Amygdala (tissue), 56 donors: ENCODE results near the gene PLA2G2C.

ENCODE experiments used
- DNase-seq, 56 donors: peaks; one replicate each; lab custom pipeline; 2025; lab: John Stamatoyannopoulos, UW

Gene PLA2G2C

GRCh38 chr1:20187103-20187812 lies 940 bp upstream of the PLA2G2C start:
- DNase-seq = peak in 21 of 56 donors; percentile 7 to 74 (median 46)

DNA sequence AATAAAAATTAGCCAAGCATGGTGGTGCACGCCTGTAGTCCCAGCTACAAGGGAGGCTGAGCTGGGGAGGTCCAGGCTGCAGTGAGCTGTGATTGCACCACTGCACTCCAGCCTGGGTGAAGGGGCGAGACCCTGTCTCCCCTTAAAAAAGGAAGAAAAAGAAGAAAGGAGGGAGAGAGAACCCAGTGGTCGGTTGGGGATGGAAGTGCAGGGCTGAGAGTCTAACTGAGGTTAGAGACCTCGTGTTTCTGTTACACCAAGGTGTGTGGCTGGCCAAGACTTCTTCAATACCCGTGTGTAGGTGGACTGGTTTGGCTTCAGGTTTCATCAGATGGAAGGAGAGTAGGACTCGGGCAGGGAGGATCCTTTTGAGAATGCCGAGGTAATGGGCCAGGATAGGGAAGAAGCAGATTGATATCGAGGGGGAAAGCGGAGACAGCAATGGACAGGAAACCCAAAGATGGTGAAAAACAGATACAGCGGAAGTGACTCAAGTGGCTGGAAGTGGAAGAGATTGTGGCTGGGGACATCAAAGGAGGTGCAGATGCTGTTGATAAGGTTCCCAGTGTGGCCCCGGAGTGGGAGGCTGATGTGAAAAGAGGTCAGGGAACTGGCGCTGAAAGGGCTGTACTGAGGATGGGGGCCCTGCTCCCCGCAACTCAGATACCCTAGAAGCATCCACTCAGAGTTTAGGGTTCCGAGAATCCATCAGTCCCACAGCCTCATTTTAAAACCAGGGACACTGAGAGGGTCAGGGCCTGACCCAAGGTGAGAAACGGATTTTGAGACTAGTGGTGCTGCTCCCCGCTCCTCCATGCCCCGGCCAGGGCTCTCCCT lies 1.1 kb downstream of the PLA2G2C start:
- DNase-seq = no peak

- DNase-seq = no peak
These were observed 1.8 kb downstream of the PLA2G2C start for GRCh38 chr1:20184481-20184900.

DNA sequence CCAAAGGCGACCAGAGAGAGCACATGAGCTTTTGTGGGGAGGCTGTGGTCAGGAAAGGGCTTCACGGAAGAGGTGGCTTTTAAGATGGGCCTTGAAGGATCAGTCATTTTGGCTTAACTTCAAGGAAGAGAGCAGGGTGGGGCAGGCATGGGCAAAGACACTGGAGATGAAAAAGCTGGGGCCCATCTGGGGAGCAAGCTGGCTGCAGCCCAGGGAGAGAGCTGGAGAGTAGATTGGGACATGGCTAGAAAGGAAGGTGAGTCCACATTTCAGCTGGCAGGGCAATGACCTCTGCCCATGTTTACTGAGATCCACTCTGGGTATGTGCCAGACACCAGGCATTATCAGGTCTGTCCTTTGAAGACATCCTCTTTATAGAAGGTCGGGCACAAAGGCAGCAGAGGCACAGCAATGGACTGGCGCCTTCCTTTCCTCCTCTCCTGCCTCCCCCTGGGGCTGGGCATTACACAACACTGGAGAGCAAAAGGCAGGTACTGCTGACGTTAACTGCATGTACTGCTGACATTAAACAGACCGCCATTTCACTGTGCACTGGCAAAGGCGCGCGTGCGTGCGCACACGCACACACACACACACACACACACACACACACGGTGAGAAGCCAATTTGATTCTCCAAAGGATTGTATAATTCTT lies 2.6 kb downstream of the PLA2G2C start:
- DNase-seq = no peak

- DNase-seq = no peak
These were observed 3.3 kb downstream of the PLA2G2C start for GRCh38 chr1:20183035-20183434.

GRCh38 chr1:20182415-20182814 lies 3.9 kb downstream of the PLA2G2C start:
- no peak for DNase-seq

- DNase-seq = no peak
These were observed 5.5 kb downstream of the PLA2G2C start for GRCh38 chr1:20180844-20181207.

DNA sequence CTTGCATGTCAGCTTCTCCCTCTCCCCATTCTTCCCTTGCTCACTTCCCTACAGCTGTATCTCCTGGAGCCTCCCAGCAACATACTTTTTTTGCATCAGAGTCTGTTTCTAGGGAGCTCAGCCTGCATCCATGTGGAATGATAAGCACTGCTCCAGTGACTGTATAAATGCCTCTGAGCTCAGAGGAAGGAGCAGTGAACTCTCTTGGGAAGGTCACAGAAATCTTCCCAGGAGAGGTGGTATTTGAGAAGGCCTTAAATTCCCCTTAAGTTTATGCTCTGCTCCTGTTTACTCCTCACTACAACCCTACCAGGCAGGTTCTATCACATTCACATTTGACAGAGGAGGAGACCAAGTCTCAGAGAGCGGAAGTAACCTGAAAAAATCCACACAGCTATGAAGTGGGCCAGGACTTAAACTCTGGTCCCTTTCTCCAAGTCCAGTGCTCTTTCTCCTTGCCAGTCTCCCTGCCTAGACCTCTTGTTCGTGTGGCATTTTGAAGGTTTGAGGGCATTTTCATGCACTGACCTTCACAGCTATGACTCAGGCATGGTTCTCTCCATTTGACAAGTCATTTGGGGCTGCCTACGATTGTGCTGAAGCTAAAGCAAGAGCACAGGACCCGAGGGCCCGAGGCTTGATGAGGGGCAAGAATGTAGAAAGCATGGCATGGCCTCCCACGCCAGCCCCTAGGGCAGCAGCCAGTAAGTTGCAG lies 6.0 kb downstream of the PLA2G2C start:
- DNase-seq = no peak

DNA sequence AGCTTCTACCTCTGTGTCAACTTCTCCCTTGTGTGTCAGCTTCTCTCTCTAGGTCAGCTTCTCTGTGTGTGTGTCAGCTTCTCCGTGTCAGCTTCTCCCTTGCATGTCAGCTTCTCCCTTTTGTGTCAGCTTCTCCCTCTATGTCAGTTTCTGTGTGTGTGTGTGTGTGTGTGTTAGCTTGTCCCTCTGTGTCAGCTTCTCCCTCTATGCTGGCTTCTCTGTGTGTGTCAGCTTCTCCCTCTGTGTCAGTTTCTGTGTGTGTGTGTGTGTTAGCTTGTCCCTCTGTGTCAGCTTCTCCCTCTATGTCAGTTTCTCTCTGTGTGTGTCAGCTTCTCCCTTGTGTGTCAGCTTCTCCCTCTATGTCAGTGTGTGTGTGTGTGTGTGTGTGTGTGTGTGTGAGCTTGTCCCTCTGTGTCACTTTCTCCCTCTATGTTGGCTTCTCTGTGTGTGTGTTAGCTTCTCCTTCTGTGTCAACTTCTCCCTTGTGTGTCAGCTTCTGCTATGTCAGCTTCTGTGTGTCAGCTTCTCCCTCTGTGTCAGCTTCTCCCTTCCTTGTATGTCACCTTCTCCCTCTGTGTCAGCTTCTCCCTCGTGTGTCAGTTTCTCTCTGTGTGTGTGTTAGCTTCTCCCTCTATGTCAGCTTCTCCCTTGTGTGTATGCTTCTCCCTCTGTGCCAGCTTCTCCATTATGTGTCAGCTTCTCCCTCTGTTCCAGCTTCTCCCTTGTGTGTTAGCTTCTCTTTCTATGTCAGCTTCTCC lies 6.8 kb downstream of the PLA2G2C start:
- DNase-seq = no peak

- DNase-seq = peak in 3 of 56 donors; percentile 10 to 37 (median 18)
These were observed 7.5 kb downstream of the PLA2G2C start for GRCh38 chr1:20178634-20179370.

DNA sequence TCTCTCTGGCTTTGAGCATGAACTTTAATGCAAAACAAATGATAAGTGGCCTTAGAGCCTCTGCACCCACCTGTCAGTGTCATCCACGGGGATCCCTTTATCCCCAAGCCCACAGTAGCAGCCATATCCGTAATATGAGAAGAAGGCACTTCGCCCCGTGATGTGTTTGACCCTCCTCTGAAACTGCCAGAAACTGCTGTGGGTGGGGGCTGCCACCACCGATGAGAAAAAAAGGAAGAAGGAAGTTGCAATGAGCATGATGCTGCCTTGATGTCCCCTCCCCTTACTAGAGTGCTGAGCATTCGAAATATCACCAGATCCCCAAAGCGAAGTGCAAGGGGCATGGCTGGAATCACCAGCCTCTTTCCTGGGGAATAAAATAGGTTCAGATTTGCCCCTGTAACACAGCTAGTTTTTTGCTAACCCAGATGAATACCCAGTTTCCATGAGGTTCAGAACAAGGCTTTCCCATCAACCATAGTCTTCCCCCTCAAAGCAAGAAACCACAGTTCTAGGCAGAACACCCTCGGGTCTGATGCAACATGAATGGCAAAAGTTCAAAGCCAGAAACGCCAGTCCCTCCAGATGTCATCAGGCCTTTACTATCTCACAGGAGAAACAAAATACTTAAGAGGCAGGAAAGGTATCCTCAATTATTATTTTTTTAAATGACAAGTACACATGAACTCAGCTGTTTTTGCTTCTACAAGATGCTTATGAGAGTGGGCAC lies 11.2 kb downstream of the PLA2G2C start:
- peak in 2 of 56 donors; percentile 22 for DNase-seq

- DNase-seq = no peak
These were observed 14.2 kb downstream of the PLA2G2C start for GRCh38 chr1:20172033-20172590.

- DNase-seq = no peak
These were observed 16.4 kb downstream of the PLA2G2C start for GRCh38 chr1:20169932-20170331.

- peak in 9 of 56 donors; percentile 16 to 68 (median 33) for DNase-seq
These were observed 17.5 kb downstream of the PLA2G2C start for GRCh38 chr1:20168564-20169491.

GRCh38 chr1:20167126-20167525 lies 19.2 kb downstream of the PLA2G2C start:
- peak in 1 of 56 donors; percentile 5 for DNase-seq

DNA sequence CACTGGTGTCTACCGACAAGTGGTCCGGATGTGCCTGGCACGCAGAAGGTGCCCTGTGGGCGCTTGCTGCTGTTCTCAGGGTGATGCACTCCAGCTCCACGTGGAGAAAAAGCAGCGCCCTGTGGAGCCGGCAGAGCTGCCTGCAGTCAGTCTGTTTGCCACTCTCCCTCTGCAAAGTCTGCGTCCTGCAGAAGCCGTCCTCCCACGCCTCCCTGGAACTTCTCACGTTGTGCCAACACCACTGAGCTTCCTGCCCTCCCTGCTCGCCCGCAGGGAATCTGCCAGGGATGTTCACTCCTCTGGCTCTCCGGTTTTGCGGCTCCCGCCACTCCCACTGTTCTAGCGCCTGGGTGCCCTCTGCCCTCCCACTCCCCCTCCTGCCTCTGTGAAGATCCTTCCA lies 20.3 kb downstream of the PLA2G2C start:
- peak in 20 of 56 donors; percentile 16 to 68 (median 38) for DNase-seq

GRCh38 chr1:20165522-20165951 lies 20.8 kb downstream of the PLA2G2C start:
- no peak for DNase-seq
